Kidney (tissue), 14 donors: Measurements from ENCODE around the gene DAZL. TPM values are rescaled to one million over a fixed set of nuclear protein-coding genes. Genes with fewer than 3 reads are reported as not detected.

Experiments
- DNase-seq, 5 donors: peaks; one replicate each; pipeline ENCODE4 v3.0.0-alpha.2; 2013 to 2020
- FAIRE-seq: peaks from 2 replicates; lab custom pipeline; 2012; peaks lifted over from hg19 to GRCh38; lab: Jason Lieb, UNC
- H3K27ac ChIP-seq, 2 donors: one replicate each; pipeline ENCODE4 v1.7.0; 2013; ENCODE audit warnings: low read depth in 2 of 2, low read length in 2 of 2, inconsistent platforms in 1 of 2
- H3K27me3 ChIP-seq: one replicate; pipeline ENCODE4 v1.7.1; 2013; ENCODE audit warnings: low read length, inconsistent platforms; ENCODE audit not compliant: control insufficient read depth, insufficient read depth
- H3K36me3 ChIP-seq, 3 donors: one replicate each; pipeline versions ENCODE4 v1.7.0 to v1.7.1; 2013; ENCODE audit warnings: low read length in 3 of 3, control low read depth in 1 of 3, inconsistent platforms in 1 of 3; ENCODE audit not compliant: insufficient read depth in 3 of 3, control insufficient read depth in 2 of 3
- H3K4me1 ChIP-seq, 3 donors: one replicate each; pipeline versions ENCODE4 v1.7.0 to v1.7.1; 2013; ENCODE audit warnings: low read length in 3 of 3, inconsistent platforms in 1 of 3, low read depth in 1 of 3; ENCODE audit not compliant: control insufficient read depth in 2 of 3, insufficient read depth in 2 of 3
- H3K4me3 ChIP-seq, 3 donors: one replicate each; pipeline versions ENCODE4 v1.7.0 to v1.8.1; 2013; ENCODE audit warnings: low read length in 3 of 3, control low read depth in 1 of 3, inconsistent platforms in 1 of 3
- H3K9ac ChIP-seq, 3 donors: one replicate each; pipeline versions ENCODE4 v1.7.0 to v1.7.1; 2013; ENCODE audit warnings: low read length in 3 of 3, control low read depth in 1 of 3, inconsistent platforms in 1 of 3
- H3K9me3 ChIP-seq, 3 donors: one replicate each; pipeline versions ENCODE4 v1.7.0 to v1.7.1; 2013; ENCODE audit warnings: low read length in 3 of 3, control low read depth in 1 of 3, inconsistent platforms in 1 of 3; ENCODE audit not compliant: control insufficient read depth in 2 of 3, insufficient read depth in 1 of 3
- CTCF ChIP-seq: IDR thresholded peaks from 3 replicates; pipeline ENCODE4 v1.5.1; 2012; ENCODE audit warnings: mild to moderate bottlenecking, moderate library complexity, borderline replicate concordance; ENCODE audit not compliant: insufficient read depth; ENCODE audit errors: extremely low read depth
- intact Hi-C: fragments of 100-400 bp; cut with DNase I; formaldehyde crosslinking; loops from one replicate; pipeline ENCODE4 v1.11.1; 2022
- polyA plus RNA-seq: library from polyadenylated mRNA; stranded (reverse); fragments of 350-450 nt; fragmentation: Illumina TruSeq; extraction: RNeasy Lipid Tissue Mini Kit (QIAGEN cat#74804); gene quantifications from one replicate; pipeline ENCODE4 v1.2.3, GENCODE V29; 2014; ENCODE audit warnings: low read depth, low replicate concordance; ENCODE audit not compliant: insufficient read depth
- total RNA-seq: library from RNA; stranded (reverse); fragmentation: NEBNext Ultra II Directional; extraction: Animal tissue kit (Norgen Biotek cat#: 25700); gene quantifications from one replicate; pipeline ENCODE4 v1.2.1, GENCODE V29; 2021
- donor health status: control.
- donor health status: control.
- donor health status: control.
- donor health status: control.
- donor health status: control.
- donor health status: DM: yes; HTN: yes; CAD: no.
- donor health status: Normal renal cell carcinoma (clear cell type).

Gene DAZL
- total and polyA plus RNA-seq, 2 donors from 2014 or later = not detected

DNA sequence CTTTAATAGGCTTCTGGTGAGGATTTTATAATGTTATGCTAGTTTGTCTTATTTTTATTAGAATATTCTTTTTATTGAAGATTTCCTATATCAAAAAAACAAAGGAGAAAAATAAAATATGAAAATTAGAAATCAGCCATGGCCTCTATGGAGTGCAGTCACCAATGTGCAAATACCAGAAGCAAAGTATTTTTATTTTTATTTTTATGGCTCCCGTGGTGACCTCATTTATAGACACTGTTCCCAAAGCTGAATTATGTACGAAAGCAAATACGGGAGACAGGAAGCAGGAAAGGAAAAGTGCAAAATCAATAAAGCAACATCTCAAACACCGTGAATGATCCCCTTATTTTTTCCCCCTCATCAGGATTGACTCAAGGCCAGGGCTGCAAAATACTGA, 35.1 kb downstream of the DAZL start:
- intact Hi-C loops = no loop called here
- TF ChIP-seq CTCF = no peak
- Histone ChIP-seq H3K4me3 (no peak overlapping the region), H3K9me3 (no peaks in the 10 kb centered on the region), H3K36me3 (no peaks in the 10 kb centered on the region), H3K9ac (no peak overlapping the region), H3K4me1 (no peaks in the 10 kb centered on the region), H3K27ac (no peak overlapping the region), H3K27me3 (no peaks in the 10 kb centered on the region)
- DNase-seq (no peak), FAIRE-seq (no peak)

GRCh38 chr3:16568532-16568931, 36.7 kb downstream of the DAZL start:
- Histone ChIP-seq H3K4me3 (no peak overlapping the region), H3K27ac (no peak overlapping the region), H3K4me1 (no peaks in the 10 kb centered on the region), H3K27me3 (no peaks in the 10 kb centered on the region), H3K36me3 (no peaks in the 10 kb centered on the region), H3K9me3 (no peaks in the 10 kb centered on the region), H3K9ac (no peak overlapping the region)
- DNase-seq = no peak
- TF ChIP-seq CTCF = no peak
- no peak for FAIRE-seq
- intact Hi-C loops = no loop called here

GRCh38 chr3:16568115-16568514, 37.1 kb downstream of the DAZL start:
- no peak for FAIRE-seq

More at GRCh38 chr3:16568115-16568514, 37.1 kb downstream of the DAZL start:
- Histone ChIP-seq H3K27me3 (no peaks in the 10 kb centered on the region), H3K36me3 (no peaks in the 10 kb centered on the region), H3K4me1 (no peaks in the 10 kb centered on the region), H3K9me3 (peaks cover 0 to 4% (median 0%) of the 10 kb centered on the region in 3 donors), H3K4me3 (no peak overlapping the region), H3K27ac (no peak overlapping the region), H3K9ac (no peak overlapping the region)
- intact Hi-C loops = no loop called here
- no peak for TF ChIP-seq CTCF
- DNase-seq = no peak
